ENCODE measurements around the gene TLR5. TPM values are rescaled to one million over a fixed set of nuclear protein-coding genes. Genes with fewer than 3 reads are reported as not detected.

TLR5 gene
- total RNA-seq, 6 experiments from 2014 or later = 0.16 TPM; not detected in 5

- H3K4me1 Mint-ChIP-seq (ENCODE audit: low read depth) = no peaks in the 10 kb centered on the region; the same call in 1 of the 2 replicates
- peaks cover 15% of the 10 kb centered on the region for H3K27me3 Mint-ChIP-seq (ENCODE audit: insufficient read depth)
- peak overlapping the region; percentile 64; the same call in 1 of the 2 replicates for H3K4me3 Mint-ChIP-seq
- H3K36me3 Mint-ChIP-seq (ENCODE audit: low read depth) = no peaks in the 10 kb centered on the region
- no peak overlapping the region for H3K27ac Mint-ChIP-seq
- no peak for TF ChIP-seq CTCF (IDR thresholded peaks at IDR 0.05)
- no peak for DNase-seq
- no peaks in the 10 kb centered on the region for H3K9me3 Mint-ChIP-seq
Measured at GRCh38 chr1:223143537-223144248, 645 bp upstream of the TLR5 start.

- Mint-ChIP-seq H3K36me3 (ENCODE audit: low read depth) (no peaks in the 10 kb centered on the region), H3K4me1 (ENCODE audit: low read depth) (peaks cover 4% of the 10 kb centered on the region), H3K9me3 (no peaks in the 10 kb centered on the region), H3K4me3 (peak overlapping the region; percentile 49), H3K27me3 (ENCODE audit: insufficient read depth) (peaks cover 19% of the 10 kb centered on the region), H3K27ac (no peak overlapping the region)
- TF ChIP-seq CTCF (IDR thresholded peaks at IDR 0.05) = no peak
- no peak for DNase-seq
Measured at GRCh38 chr1:223142269-223142668, 779 bp downstream of the TLR5 start.

GRCh38 chr1:223140611-223141405, 2.2 kb downstream of the TLR5 start:
- H3K27me3 Mint-ChIP-seq (ENCODE audit: insufficient read depth) = peaks cover 18% of the 10 kb centered on the region
- no peaks in the 10 kb centered on the region for H3K9me3 Mint-ChIP-seq
- H3K27ac Mint-ChIP-seq = no peak overlapping the region
- TF ChIP-seq CTCF (IDR thresholded peaks at IDR 0.05) = no peak
- DNase-seq = no peak
- H3K4me1 Mint-ChIP-seq (ENCODE audit: low read depth) = peaks cover 8% of the 10 kb centered on the region
- no peak overlapping the region for H3K4me3 Mint-ChIP-seq
- no peaks in the 10 kb centered on the region for H3K36me3 Mint-ChIP-seq (ENCODE audit: low read depth)

GRCh38 chr1:223137455-223138085, 5.5 kb downstream of the TLR5 start:
- peaks cover 27% of the 10 kb centered on the region for H3K27me3 Mint-ChIP-seq (ENCODE audit: insufficient read depth)
- no peaks in the 10 kb centered on the region for H3K9me3 Mint-ChIP-seq
- peak; percentile 30 for DNase-seq
- peaks cover 34% of the 10 kb centered on the region for H3K4me1 Mint-ChIP-seq (ENCODE audit: low read depth)
- no peak for TF ChIP-seq CTCF (IDR thresholded peaks at IDR 0.05)
- H3K4me3 Mint-ChIP-seq = no peak overlapping the region
- no peaks in the 10 kb centered on the region for H3K36me3 Mint-ChIP-seq (ENCODE audit: low read depth)
- no peak overlapping the region for H3K27ac Mint-ChIP-seq

GRCh38 chr1:223136086-223136485, 7.0 kb downstream of the TLR5 start:
- no peaks in the 10 kb centered on the region for H3K36me3 Mint-ChIP-seq (ENCODE audit: low read depth)
- H3K4me1 Mint-ChIP-seq (ENCODE audit: low read depth) = peaks cover 34% of the 10 kb centered on the region
- DNase-seq = no peak
- peaks cover 32% of the 10 kb centered on the region for H3K27me3 Mint-ChIP-seq (ENCODE audit: insufficient read depth)
- H3K27ac Mint-ChIP-seq = no peak overlapping the region
- H3K4me3 Mint-ChIP-seq = no peak overlapping the region
- TF ChIP-seq CTCF (IDR thresholded peaks at IDR 0.05) = no peak
- no peaks in the 10 kb centered on the region for H3K9me3 Mint-ChIP-seq

Measured in HFFc6 (cell line).